Activated T-cell treated with anti-CD3 and anti-CD28 coated beads, Interleukin-2, amount 50 U/mL, for 24 hours (primary cell): Measurements from ENCODE around the gene FGF2.
"Not testable (repeated sequence)": the region's sequence is repeated elsewhere in the genome, so short reads cannot be mapped to it uniquely, and the experiment has no call there.

Experiments used
- DNase-seq: peaks from one replicate; pipeline ENCODE4 v3.0.0-alpha.2; 2020
- H3K27ac Mint-ChIP-seq: 2 replicates; pipeline ENCODE4 v1.8.0; 2020; ENCODE audit warnings: mild to moderate bottlenecking, mixed read lengths
- H3K27me3 Mint-ChIP-seq: 2 replicates; pipeline ENCODE4 v1.8.0; 2020; ENCODE audit warnings: mixed read lengths
- H3K36me3 Mint-ChIP-seq: 2 replicates; pipeline ENCODE4 v1.8.0; 2020; ENCODE audit warnings: low read depth, mixed read lengths
- H3K4me1 Mint-ChIP-seq: 2 replicates; pipeline ENCODE4 v1.8.0; 2020; ENCODE audit warnings: low read depth, mixed read lengths
- H3K4me3 Mint-ChIP-seq: 2 replicates; pipeline ENCODE4 v1.8.0; 2020; ENCODE audit warnings: mild to moderate bottlenecking, moderate library complexity, mixed read lengths
- H3K9me3 Mint-ChIP-seq: 2 replicates; pipeline ENCODE4 v1.8.0; 2020; ENCODE audit warnings: mixed read lengths

The FGF2 gene

DNA sequence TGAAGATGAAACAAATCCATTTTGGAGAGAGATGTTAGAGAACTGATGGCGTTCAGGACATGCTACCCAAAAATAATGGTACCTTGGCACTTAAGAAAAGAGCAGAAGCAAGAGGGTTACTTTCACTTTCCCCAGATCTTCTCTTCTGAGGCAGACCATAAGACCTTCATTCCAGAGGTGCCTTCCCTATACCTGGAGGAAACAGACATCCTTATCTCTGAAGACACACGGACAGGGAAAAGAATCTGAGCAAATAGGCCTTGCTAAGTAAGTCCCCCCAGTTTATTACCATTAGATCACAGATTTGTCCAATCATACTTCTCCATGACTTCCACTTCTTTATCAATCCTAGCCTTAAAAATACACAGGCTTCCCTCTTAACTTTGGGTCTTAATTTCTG lies 2.0 kb upstream of the FGF2 start:
- Mint-ChIP-seq H3K9me3 (no peaks in the 10 kb centered on the region), H3K4me1 (peaks cover 13% of the 10 kb centered on the region), H3K36me3 (no peaks in the 10 kb centered on the region), H3K27ac (no peak overlapping the region), H3K27me3 (peaks cover 83% of the 10 kb centered on the region), H3K4me3 (no peak overlapping the region)
- no peak for DNase-seq

GRCh38 chr4:122826079-122826527 lies 528 bp upstream of the FGF2 start:
- Mint-ChIP-seq H3K27me3 (peaks cover 84% of the 10 kb centered on the region), H3K27ac (no peak overlapping the region), H3K4me1 (peaks cover 13% of the 10 kb centered on the region), H3K36me3 (no peaks in the 10 kb centered on the region), H3K4me3 (peak overlapping the region; percentile 54), H3K9me3 (no peaks in the 10 kb centered on the region)
- DNase-seq = no peak

DNA sequence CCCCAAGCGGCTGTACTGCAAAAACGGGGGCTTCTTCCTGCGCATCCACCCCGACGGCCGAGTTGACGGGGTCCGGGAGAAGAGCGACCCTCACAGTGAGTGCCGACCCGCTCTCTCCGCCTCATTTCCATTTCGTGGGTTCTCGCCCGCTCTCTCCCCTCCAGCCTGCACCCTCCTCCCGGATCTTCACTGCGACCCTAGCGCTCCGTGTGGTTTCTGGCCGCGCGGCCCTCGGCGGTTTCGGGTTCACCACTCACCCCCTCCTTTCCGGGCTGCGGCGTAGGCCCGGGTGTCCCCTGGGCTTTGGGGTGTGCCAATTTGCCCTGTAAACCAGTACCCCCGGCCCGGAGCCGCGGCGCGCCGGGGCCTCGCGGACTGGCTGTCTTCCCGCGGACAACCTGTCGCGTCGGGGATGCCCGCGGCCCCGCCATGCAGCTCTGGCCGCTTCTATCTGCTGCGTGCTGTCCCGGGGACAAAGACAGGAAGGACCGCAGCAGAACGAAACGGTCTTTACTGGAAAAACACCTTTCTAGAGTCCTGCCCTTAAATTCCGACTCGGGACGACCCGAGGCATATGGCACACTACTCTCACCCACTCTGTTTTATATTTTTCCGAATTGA lies 737 bp downstream of the FGF2 start:
- H3K27me3 Mint-ChIP-seq = peaks cover 84% of the 10 kb centered on the region
- H3K27ac Mint-ChIP-seq = peak overlapping the region; percentile 80
- no peaks in the 10 kb centered on the region for H3K9me3 Mint-ChIP-seq
- H3K36me3 Mint-ChIP-seq = no peaks in the 10 kb centered on the region
- H3K4me1 Mint-ChIP-seq = peaks cover 13% of the 10 kb centered on the region
- H3K4me3 Mint-ChIP-seq = peak overlapping the region; percentile 76
- DNase-seq = peak; percentile 51

GRCh38 chr4:122827879-122828601 lies 1.4 kb downstream of the FGF2 start:
- Mint-ChIP-seq H3K4me3 (peak overlapping the region; percentile 76), H3K9me3 (no peaks in the 10 kb centered on the region), H3K27ac (peak overlapping the region; percentile 80), H3K27me3 (peaks cover 87% of the 10 kb centered on the region), H3K36me3 (no peaks in the 10 kb centered on the region), H3K4me1 (peaks cover 13% of the 10 kb centered on the region)
- peak; percentile 36 for DNase-seq

DNA sequence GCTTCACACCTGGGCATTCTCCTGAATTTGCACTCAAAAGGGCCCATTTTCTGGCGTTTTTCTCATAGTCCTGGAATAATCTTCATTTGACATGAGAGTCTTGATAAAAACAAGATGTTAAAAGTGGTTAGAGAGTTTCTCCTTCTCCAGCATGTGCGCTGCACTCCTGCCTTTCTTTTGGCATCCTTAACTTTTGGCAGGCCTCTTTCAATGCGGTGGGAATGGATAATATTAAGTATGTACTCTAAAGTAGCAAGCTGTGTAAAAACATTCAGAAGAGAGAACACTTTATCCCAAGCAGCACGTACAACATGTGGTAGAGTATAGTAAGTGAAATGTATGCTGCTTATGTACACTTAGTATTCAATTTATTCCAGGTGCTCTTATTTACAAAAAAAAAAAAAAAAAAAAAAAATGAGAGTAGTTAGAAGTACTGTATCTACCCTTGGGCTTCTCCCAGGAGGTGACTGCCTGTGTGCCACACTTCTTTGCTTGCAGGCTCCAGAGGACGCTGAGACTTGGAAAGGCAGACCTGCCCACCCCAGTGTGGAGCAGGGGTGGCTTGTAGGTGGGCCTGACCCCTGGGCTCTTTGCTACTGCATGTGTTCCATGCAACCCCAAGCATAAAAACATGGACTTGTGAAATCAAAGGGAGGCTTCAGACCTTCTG lies 3.9 kb downstream of the FGF2 start:
- no peak overlapping the region for H3K4me3 Mint-ChIP-seq
- no peaks in the 10 kb centered on the region for H3K9me3 Mint-ChIP-seq
- H3K27me3 Mint-ChIP-seq = peaks cover 68% of the 10 kb centered on the region
- DNase-seq = no peak
- H3K4me1 Mint-ChIP-seq = peaks cover 13% of the 10 kb centered on the region
- H3K27ac Mint-ChIP-seq = no peak overlapping the region
- H3K36me3 Mint-ChIP-seq = no peaks in the 10 kb centered on the region

GRCh38 chr4:122831515-122832196 lies 5.0 kb downstream of the FGF2 start:
- no peak overlapping the region for H3K27ac Mint-ChIP-seq
- no peak for DNase-seq
- H3K27me3 Mint-ChIP-seq = peaks cover 61% of the 10 kb centered on the region
- H3K9me3 Mint-ChIP-seq = no peaks in the 10 kb centered on the region
- peaks cover 13% of the 10 kb centered on the region for H3K4me1 Mint-ChIP-seq
- no peak overlapping the region for H3K4me3 Mint-ChIP-seq
- no peaks in the 10 kb centered on the region for H3K36me3 Mint-ChIP-seq

GRCh38 chr4:122832732-122833131 lies 6.1 kb downstream of the FGF2 start:
- Mint-ChIP-seq H3K36me3 (no peaks in the 10 kb centered on the region), H3K27me3 (peaks cover 63% of the 10 kb centered on the region), H3K27ac (no peak overlapping the region)

GRCh38 chr4:122833999-122834398 lies 7.4 kb downstream of the FGF2 start:
- H3K4me1 Mint-ChIP-seq = no peaks in the 10 kb centered on the region

More at GRCh38 chr4:122832732-122833131, 6.1 kb downstream of the FGF2 start:
- DNase-seq = no peak
- no peaks in the 10 kb centered on the region for H3K9me3 Mint-ChIP-seq
- H3K4me1 Mint-ChIP-seq = peaks cover 7% of the 10 kb centered on the region
- no peak overlapping the region for H3K4me3 Mint-ChIP-seq

DNA sequence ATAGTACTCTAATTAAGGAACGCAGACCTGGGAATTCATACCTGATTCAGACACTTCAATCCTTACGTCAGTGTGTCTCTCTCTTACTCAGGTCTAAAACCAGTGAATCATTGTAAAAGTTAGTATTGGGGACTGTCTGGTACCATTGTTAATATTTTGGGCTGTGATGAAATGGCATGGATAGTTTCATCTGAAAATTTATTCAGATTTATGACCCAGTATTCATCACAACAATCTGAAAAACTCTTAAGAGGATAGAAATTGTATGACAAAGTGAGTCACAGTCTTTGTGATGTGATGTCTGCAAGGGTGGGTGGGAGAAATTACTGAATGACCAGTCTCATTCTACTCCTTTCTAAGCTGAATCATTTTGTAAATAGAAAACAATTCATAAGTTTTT lies 10.3 kb downstream of the FGF2 start:
- Mint-ChIP-seq H3K4me1 (no peaks in the 10 kb centered on the region), H3K27ac (no peak overlapping the region), H3K4me3 (no peak overlapping the region), H3K36me3 (no peaks in the 10 kb centered on the region), H3K27me3 (peaks cover 45% of the 10 kb centered on the region), H3K9me3 (no peaks in the 10 kb centered on the region)
- no peak for DNase-seq

More at GRCh38 chr4:122833999-122834398, 7.4 kb downstream of the FGF2 start:
- Mint-ChIP-seq H3K27me3 (peaks cover 56% of the 10 kb centered on the region), H3K27ac (no peak overlapping the region), H3K4me3 (no peak overlapping the region), H3K36me3 (no peaks in the 10 kb centered on the region), H3K9me3 (no peaks in the 10 kb centered on the region)
- DNase-seq = no peak

GRCh38 chr4:122838034-122838433 lies 11.4 kb downstream of the FGF2 start:
- H3K4me1 Mint-ChIP-seq = no peaks in the 10 kb centered on the region
- H3K27me3 Mint-ChIP-seq = peaks cover 34% of the 10 kb centered on the region
- no peak overlapping the region for H3K4me3 Mint-ChIP-seq
- no peaks in the 10 kb centered on the region for H3K36me3 Mint-ChIP-seq
- no peaks in the 10 kb centered on the region for H3K9me3 Mint-ChIP-seq
- no peak for DNase-seq
- H3K27ac Mint-ChIP-seq = no peak overlapping the region

DNA sequence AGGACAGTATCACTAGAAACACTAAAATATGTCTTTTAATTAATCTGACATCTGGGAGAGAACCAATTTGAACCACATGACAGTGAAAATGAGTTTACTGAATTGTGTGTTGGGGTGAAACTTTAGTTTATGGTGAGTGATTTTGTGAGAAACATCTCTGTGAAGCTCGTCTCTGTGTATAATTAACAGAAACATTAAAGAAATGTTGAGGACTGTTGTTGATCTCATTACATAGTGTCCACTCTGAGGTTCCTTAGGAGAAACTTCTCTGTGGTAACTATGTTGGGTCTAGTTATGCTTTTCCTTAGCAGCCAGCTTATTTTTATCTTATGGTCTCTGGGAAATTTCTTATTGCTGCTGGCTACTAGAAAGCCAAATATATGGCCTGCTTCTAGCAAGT lies 15.8 kb downstream of the FGF2 start:
- Mint-ChIP-seq H3K27ac (no peak overlapping the region), H3K36me3 (no peaks in the 10 kb centered on the region), H3K9me3 (no peaks in the 10 kb centered on the region), H3K4me1 (peaks cover 1% of the 10 kb centered on the region), H3K27me3 (peaks cover 24% of the 10 kb centered on the region), H3K4me3 (no peak overlapping the region)
- DNase-seq = no peak

DNA sequence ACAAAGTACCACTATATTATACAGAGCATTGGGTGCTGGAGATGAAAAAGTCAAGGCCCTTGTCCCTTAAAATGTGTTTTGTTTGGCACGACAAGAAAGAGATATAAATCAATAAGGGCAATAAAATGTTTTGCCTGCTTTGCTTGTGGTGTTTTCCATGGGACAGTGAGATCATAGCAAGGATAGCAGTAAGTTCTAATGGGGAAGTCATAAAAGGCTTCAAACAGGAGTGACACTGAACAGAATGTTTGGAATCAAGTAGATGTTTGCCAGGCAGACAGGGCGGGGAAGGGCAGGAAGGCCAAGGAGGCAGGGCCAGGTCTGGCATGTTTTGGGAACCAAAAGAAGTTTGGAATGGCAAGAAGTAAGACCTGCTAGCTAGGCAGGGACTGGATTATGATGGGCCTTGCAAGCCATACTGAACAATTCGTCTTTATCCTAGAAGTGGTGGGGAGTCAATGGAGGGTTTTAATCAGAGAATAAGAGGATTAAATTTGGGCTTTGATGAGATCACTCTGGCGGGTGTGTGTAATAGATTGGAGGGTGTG lies 16.4 kb downstream of the FGF2 start:
- Mint-ChIP-seq H3K27me3 (peaks cover 19% of the 10 kb centered on the region), H3K27ac (no peak overlapping the region), H3K9me3 (no peaks in the 10 kb centered on the region), H3K4me3 (no peak overlapping the region), H3K4me1 (peaks cover 1% of the 10 kb centered on the region), H3K36me3 (no peaks in the 10 kb centered on the region)
- DNase-seq = no peak

GRCh38 chr4:122844391-122844790 lies 17.8 kb downstream of the FGF2 start:
- not testable (repeated sequence) for H3K9me3 Mint-ChIP-seq, DNase-seq, H3K27ac Mint-ChIP-seq, H3K36me3 Mint-ChIP-seq, H3K4me1 Mint-ChIP-seq, H3K4me3 Mint-ChIP-seq
- peaks cover 17% of the 10 kb centered on the region for H3K27me3 Mint-ChIP-seq

DNA sequence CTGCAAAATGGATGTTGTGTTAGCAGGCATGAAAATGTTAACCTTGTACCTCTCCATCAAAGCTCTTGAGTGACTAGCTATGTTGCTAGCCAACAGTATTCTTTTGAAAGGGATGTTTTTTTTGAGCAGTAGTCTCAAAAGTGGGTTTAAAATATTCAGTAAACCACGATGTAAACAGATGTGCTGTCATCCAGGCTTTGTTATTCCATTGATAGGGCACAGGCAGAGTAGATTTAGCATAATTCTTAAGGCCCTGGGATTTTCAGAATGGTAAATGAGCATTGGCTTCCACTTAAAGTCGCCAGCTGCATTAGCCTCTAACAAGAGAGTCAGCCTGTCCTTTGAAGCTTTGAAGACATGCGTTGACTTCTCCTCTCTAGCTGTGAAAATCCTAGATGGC lies 18.4 kb downstream of the FGF2 start:
- DNase-seq = no peak
- Mint-ChIP-seq H3K4me3 (no peak overlapping the region), H3K4me1 (peaks cover 1% of the 10 kb centered on the region), H3K27me3 (peaks cover 12% of the 10 kb centered on the region), H3K36me3 (no peaks in the 10 kb centered on the region), H3K9me3 (no peaks in the 10 kb centered on the region), H3K27ac (no peak overlapping the region)
